CD4-positive, CD25-positive, alpha-beta regulatory T cell (primary cell): ENCODE data around the gene PRSS2. TPM values are rescaled to one million over a fixed set of nuclear protein-coding genes. Genes with fewer than 3 reads are reported as not detected.
"Not testable (repeated sequence)": the region's sequence is repeated elsewhere in the genome, so short reads cannot be mapped to it uniquely, and the experiment has no call there.

ENCODE experiments used
- ATAC-seq, 2 donors: fragments of 150-1000 bp; cut with Tn5 transposase; one replicate each; pipeline ENCODE4 v1.10.0; 2021; ENCODE audit warnings: low read depth in 2 of 2, moderate number of reproducible peaks in 2 of 2, moderate library complexity in 1 of 2
- DNase-seq, 3 donors: peaks; one replicate each; pipeline versions ENCODE4 v3.0.0 to v3.0.0-alpha.2; 2012 to 2022; ENCODE audit warnings: mixed read lengths in 1 of 3
- H3K27ac ChIP-seq: one replicate; pipeline ENCODE4 v1.7.0; 2013; ENCODE audit warnings: mild to moderate bottlenecking, low read length; ENCODE audit not compliant: insufficient read depth, poor library complexity, severe bottlenecking
- H3K27me3 ChIP-seq: one replicate; pipeline ENCODE4 v1.7.0; 2013; ENCODE audit warnings: low read length; ENCODE audit not compliant: control insufficient read depth, insufficient read depth
- H3K36me3 ChIP-seq: one replicate; pipeline ENCODE4 v1.7.0; 2013; ENCODE audit warnings: mild to moderate bottlenecking, low read length, moderate library complexity; ENCODE audit not compliant: control insufficient read depth, insufficient read depth
- H3K4me1 ChIP-seq: 2 replicates; pipeline ENCODE4 v1.7.0; 2013; ENCODE audit warnings: mild to moderate bottlenecking, low read length; ENCODE audit not compliant: insufficient read depth, control insufficient read depth, poor library complexity, severe bottlenecking
- H3K4me3 ChIP-seq: one replicate; pipeline ENCODE4 v1.7.0; 2013; ENCODE audit warnings: low read depth, mild to moderate bottlenecking, low read length, moderate library complexity
- H3K9me3 ChIP-seq, 2 experiments: 1 replicate in 1 of 2; 2 replicates in 1 of 2; pipeline ENCODE4 v1.7.0; 2013; ENCODE audit warnings: low read length in 2 of 2, mild to moderate bottlenecking in 1 of 2, moderate library complexity in 1 of 2; ENCODE audit not compliant: control insufficient read depth in 2 of 2
- H3K27ac Mint-ChIP-seq, 3 donors: one replicate each; pipeline ENCODE4 v1.8.0; 2020 to 2022; ENCODE audit warnings: mild to moderate bottlenecking in 3 of 3, mixed read lengths in 3 of 3, moderate library complexity in 2 of 3
- H3K27me3 Mint-ChIP-seq: one replicate; pipeline ENCODE4 v1.8.0; 2022; ENCODE audit warnings: mild to moderate bottlenecking, mixed read lengths
- H3K36me3 Mint-ChIP-seq: one replicate; pipeline ENCODE4 v1.8.0; 2020; ENCODE audit warnings: mixed read lengths
- H3K4me1 Mint-ChIP-seq, 4 donors: one replicate each; pipeline ENCODE4 v1.8.0; 2020 to 2022; ENCODE audit warnings: mixed read lengths in 4 of 4, mild to moderate bottlenecking in 1 of 4
- H3K4me3 Mint-ChIP-seq, 4 donors: one replicate each; pipeline ENCODE4 v1.8.0; 2020 to 2022; ENCODE audit warnings: mild to moderate bottlenecking in 4 of 4, mixed read lengths in 4 of 4, moderate library complexity in 3 of 4
- H3K9me3 Mint-ChIP-seq, 7 donors: one replicate each; pipeline ENCODE4 v1.8.0; 2020 to 2022; ENCODE audit warnings: mixed read lengths in 7 of 7, mild to moderate bottlenecking in 3 of 7, moderate library complexity in 2 of 7
- polyA plus RNA-seq, 4 donors: library from polyadenylated mRNA; unstranded; fragments of 300-500 nt; fragmentation: Illumina TruSeq; gene quantifications; one replicate each; pipeline ENCODE4 v1.2.3, GENCODE V29; 2021
- total RNA-seq: library from RNA; stranded (reverse); gene quantifications from one replicate; pipeline ENCODE4 v1.2.3, GENCODE V29; 2022

Gene PRSS2
- total and polyA plus RNA-seq, 5 donors from 2014 or later = 0.52 to 3.2 (median 2.7) TPM

DNA sequence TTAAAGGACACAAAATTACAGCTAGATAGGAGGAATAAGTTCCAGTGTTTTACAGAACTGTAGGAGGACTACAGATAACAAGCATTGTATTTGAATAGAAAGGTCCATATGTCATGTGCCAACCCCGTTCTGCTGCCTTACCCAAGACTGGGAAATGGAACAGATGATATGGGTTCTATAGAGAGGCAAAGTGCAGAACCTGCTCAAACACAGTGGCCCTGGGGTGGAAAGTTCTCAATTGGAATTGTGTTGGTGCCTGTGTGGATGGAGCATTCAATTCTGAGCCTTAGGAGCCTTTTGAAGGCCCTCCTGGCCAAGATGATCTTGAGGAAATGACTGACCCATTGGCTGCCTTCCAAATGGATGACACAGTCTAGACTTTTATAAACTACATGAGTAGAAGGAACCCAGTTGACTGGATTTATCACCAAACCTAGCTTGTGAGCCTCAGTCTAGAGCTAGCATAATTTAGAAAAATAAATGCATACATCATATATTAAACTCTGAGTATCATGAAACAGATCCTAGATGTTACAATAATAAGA, 25.6 kb upstream of the PRSS2 start:
- no peaks in the 10 kb centered on the region for H3K9me3 ChIP-seq
- Mint-ChIP-seq H3K27ac (no peak overlapping the region), H3K9me3 (no peaks in the 10 kb centered on the region), H3K4me1 (peaks cover 0 to under 1% (median 0%) of the 10 kb centered on the region in 4 donors), H3K27me3 (no peaks in the 10 kb centered on the region), H3K36me3 (no peaks in the 10 kb centered on the region), H3K4me3 (no peak overlapping the region)
- no peak for ATAC-seq
- no peaks in the 10 kb centered on the region for H3K36me3 ChIP-seq
- no peaks in the 10 kb centered on the region for H3K27me3 ChIP-seq
- no peak overlapping the region for H3K27ac ChIP-seq
- no peak for DNase-seq
- H3K4me1 ChIP-seq = no peaks in the 10 kb centered on the region
- H3K4me3 ChIP-seq = no peak overlapping the region

- H3K4me3 ChIP-seq = no peak overlapping the region
- Mint-ChIP-seq H3K36me3 (no peaks in the 10 kb centered on the region), H3K4me1 (no peaks in the 10 kb centered on the region), H3K27me3 (no peaks in the 10 kb centered on the region), H3K27ac (no peak overlapping the region), H3K4me3 (no peak overlapping the region), H3K9me3 (no peaks in the 10 kb centered on the region)
- no peaks in the 10 kb centered on the region for H3K4me1 ChIP-seq
- no peaks in the 10 kb centered on the region for H3K27me3 ChIP-seq
- H3K27ac ChIP-seq = no peak overlapping the region
- no peaks in the 10 kb centered on the region for H3K36me3 ChIP-seq
- no peak for DNase-seq
- ATAC-seq = no peak
- H3K9me3 ChIP-seq = no peaks in the 10 kb centered on the region
These were observed 25.0 kb upstream of the PRSS2 start for GRCh38 chr7:142745745-142746144.

GRCh38 chr7:142746264-142746663, 24.5 kb upstream of the PRSS2 start:
- Histone ChIP-seq H3K27me3 (no peaks in the 10 kb centered on the region), H3K4me3 (no peak overlapping the region), H3K27ac (no peak overlapping the region), H3K4me1 (no peaks in the 10 kb centered on the region), H3K36me3 (no peaks in the 10 kb centered on the region), H3K9me3 (no peaks in the 10 kb centered on the region)
- Mint-ChIP-seq H3K4me1 (no peaks in the 10 kb centered on the region), H3K27ac (no peak overlapping the region), H3K4me3 (no peak overlapping the region), H3K27me3 (no peaks in the 10 kb centered on the region), H3K9me3 (no peaks in the 10 kb centered on the region), H3K36me3 (no peaks in the 10 kb centered on the region)
- ATAC-seq = no peak
- no peak for DNase-seq

GRCh38 chr7:142748410-142748809, 22.4 kb upstream of the PRSS2 start:
- H3K27me3 Mint-ChIP-seq, H3K36me3 ChIP-seq, H3K4me1 Mint-ChIP-seq, DNase-seq, H3K36me3 Mint-ChIP-seq, H3K27ac Mint-ChIP-seq, H3K27ac ChIP-seq, H3K9me3 Mint-ChIP-seq, H3K4me3 ChIP-seq, ATAC-seq, H3K4me1 ChIP-seq, H3K27me3 ChIP-seq, H3K4me3 Mint-ChIP-seq, H3K9me3 ChIP-seq: not testable (repeated sequence)

- Mint-ChIP-seq H3K9me3 (no peaks in the 10 kb centered on the region), H3K4me1 (no peaks in the 10 kb centered on the region), H3K27me3 (no peaks in the 10 kb centered on the region), H3K36me3 (no peaks in the 10 kb centered on the region), H3K27ac (no peak within 1 kb of the TSS), H3K4me3 (no peak within 1 kb of the TSS)
- Histone ChIP-seq H3K27me3 (no peaks in the 10 kb centered on the region), H3K27ac (no peak within 1 kb of the TSS), H3K4me3 (no peak within 1 kb of the TSS), H3K9me3 (no peaks in the 10 kb centered on the region), H3K4me1 (no peaks in the 10 kb centered on the region), H3K36me3 (no peaks in the 10 kb centered on the region)
- no peak for DNase-seq
- no peak for ATAC-seq
These were observed 21.4 kb upstream of the PRSS2 start, which contains the start of gene PRSS1 for GRCh38 chr7:142749218-142749993. PRSS1 (plus strand) TSS chr7:142749472; CDS start chr7:142749485, 13 bp downstream.

GRCh38 chr7:142750321-142750938, 20.3 kb upstream of the PRSS2 start:
- Mint-ChIP-seq H3K27ac (no peak overlapping the region), H3K36me3 (no peaks in the 10 kb centered on the region), H3K9me3 (no peaks in the 10 kb centered on the region), H3K4me1 (no peaks in the 10 kb centered on the region), H3K4me3 (no peak overlapping the region), H3K27me3 (no peaks in the 10 kb centered on the region)
- no peak overlapping the region for H3K4me3 ChIP-seq
- no peak for ATAC-seq
- H3K27me3 ChIP-seq = no peaks in the 10 kb centered on the region
- DNase-seq = no peak
- H3K9me3 ChIP-seq = no peaks in the 10 kb centered on the region
- no peak overlapping the region for H3K27ac ChIP-seq
- H3K36me3 ChIP-seq = no peaks in the 10 kb centered on the region
- no peaks in the 10 kb centered on the region for H3K4me1 ChIP-seq

GRCh38 chr7:142751526-142752175, 19.1 kb upstream of the PRSS2 start:
- not testable (repeated sequence) for H3K4me1 Mint-ChIP-seq, H3K27me3 Mint-ChIP-seq, DNase-seq, H3K36me3 ChIP-seq, ATAC-seq, H3K4me3 ChIP-seq, H3K9me3 ChIP-seq, H3K27ac Mint-ChIP-seq, H3K27ac ChIP-seq, H3K4me3 Mint-ChIP-seq, H3K36me3 Mint-ChIP-seq, H3K4me1 ChIP-seq, H3K27me3 ChIP-seq, H3K9me3 Mint-ChIP-seq
